Activated T-cell treated with anti-CD3 and anti-CD28 coated beads for 48 hours (primary cell): ENCODE data around the gene AQP6.
A peak's percentile ranks its signal among the peaks of the same experiment; 100 is the strongest.

ENCODE experiments used
- DNase-seq: peaks from one replicate; pipeline ENCODE4 v3.0.0-alpha.2; 2020; ENCODE audit warnings: low read depth

Gene AQP6

DNA sequence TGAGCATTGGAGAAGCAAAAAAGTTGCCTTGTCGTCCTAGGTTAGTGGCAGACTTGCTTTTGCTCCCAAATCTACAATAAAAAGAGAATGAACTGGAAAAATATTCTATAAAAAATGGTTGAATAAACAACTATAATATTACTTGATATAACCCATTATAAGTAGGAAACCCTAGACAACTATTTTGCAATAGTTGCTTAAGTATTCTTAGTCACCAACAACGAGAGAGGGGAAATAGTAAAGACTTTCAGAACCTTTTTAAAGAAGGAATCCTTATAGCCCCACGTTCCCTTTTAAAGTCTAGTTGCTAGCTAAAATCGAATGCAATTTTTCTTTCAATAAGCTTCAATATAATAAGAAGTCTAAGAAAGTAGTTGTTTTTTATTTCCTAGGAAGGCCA, 17.5 kb downstream of the AQP6 start:
- DNase-seq = no peak

DNA sequence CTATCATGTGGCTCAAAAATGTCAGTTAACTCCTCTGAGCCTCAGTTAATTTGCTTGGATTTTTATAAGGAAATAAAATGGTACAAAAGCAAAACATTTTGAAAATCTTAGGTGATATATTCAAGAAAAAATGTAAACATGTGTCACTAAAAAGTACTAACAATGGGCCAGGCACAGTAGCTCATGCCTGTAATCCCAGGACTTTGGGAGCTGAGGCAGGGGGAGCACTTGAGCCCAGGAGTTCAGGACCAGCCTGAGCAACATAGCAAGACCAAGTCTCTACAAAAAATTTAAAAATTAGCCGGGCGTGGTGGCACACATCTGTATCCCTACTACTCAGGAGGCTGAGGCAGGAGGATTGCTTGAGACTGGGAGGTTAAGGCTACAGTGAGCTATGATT, 25.7 kb downstream of the AQP6 start:
- DNase-seq = no peak

DNA sequence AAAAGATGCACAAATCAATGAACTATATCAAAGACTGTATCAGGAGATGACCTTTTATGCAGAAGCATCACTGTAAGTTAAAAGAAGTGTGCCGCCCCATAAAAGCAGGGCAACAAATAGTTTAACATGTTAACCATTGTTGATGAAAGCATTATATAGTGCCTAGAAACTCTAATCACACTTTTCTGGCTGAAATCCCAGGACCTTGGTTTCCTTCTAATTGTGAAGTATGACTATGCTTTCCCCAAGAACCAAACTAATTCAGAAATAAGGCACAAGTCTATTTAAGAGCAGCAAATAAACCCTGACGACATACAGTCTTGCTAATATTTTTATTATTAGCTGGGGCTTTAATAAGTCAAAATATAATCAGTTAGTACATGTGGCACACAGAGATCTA, 30.8 kb downstream of the AQP6 start:
- DNase-seq = no peak

DNA sequence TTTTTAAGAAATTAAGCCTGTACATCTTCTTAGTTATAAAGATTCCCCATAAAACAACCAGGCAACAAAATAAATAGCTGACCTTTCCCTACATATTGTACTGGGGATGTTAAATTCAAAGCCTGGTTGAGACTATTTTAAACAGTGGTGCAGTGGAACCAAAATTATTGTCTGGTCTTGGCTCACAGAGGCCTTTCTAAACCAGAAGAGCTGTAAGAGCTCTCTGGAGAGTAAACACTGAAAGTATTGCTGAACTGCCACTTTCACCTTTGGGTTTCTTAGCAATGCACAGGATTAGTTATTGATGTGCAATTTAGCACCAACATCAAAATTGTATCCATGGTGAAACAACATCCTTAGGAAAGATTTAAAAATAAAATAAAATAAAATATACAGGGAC, 31.9 kb downstream of the AQP6 start:
- DNase-seq = no peak

DNA sequence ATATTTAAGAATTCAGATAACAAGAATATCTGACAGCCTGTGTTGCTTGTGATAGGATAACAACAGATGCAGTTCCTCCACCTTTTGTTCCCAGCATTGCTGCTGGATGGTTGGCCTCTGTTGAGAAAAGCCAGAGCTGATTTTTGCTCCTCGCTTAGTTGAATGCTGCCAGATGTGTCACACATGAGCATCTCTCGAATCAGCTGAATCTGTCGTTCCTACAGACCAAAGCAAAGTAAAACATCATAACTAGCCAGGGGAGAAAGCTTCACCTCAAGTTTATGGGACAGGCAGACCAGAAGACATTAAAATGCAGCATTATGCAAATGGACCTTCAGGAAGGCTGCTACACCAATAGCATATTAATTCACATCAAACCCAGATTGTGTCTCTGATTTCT, 32.4 kb downstream of the AQP6 start:
- DNase-seq = no peak

DNA sequence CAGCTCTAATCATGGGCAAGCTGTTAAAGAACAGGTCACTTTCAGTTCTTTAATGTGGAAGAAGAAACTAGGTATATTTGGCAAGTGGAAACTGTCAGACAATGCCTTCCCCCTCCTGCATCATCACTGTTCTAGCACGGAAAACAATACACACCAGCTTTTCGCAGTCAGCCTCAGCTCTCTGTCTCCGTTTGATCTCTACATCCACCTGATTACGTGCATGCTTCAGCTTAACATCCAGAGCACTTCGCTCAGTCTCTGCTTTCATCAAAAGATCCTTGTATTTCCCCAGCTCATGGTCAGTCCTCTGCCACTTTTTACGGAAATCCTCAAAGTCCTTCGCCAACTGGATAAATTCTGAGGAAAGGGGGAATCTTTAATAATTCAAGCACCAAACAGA, 33.5 kb downstream of the AQP6 start:
- DNase-seq = no peak

DNA sequence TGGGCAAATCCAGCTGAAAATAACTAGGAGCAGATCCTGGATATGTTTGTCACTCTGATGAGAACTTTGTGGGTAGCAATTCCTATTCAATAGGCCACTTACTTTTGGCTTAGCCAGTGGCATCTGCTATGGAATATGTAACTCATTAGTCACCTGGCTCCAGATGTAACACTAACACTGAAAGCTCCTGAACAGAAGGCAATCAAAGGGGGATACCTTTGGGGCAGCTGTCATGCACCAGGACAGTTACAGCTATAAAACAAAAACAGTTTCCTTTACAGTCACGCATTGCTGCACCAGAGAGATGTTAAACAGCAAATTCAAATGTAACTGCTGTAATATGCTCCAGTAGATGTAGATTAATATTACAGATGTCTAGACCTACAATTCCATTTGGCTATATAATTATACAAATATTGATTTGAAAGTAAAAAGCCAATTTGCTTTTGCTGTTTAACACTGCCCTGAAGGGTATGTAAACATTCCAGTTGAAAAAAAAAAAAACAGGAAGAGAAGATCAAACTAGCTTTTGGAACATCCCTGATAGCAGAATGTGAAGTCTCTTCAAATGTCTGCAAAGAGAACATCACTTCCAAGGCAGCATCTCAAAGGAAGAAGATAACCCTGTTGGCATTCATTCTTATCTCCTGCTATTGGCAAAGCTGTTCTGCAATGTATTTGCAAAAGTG, 34.2 kb downstream of the AQP6 start:
- no peak for DNase-seq

DNA sequence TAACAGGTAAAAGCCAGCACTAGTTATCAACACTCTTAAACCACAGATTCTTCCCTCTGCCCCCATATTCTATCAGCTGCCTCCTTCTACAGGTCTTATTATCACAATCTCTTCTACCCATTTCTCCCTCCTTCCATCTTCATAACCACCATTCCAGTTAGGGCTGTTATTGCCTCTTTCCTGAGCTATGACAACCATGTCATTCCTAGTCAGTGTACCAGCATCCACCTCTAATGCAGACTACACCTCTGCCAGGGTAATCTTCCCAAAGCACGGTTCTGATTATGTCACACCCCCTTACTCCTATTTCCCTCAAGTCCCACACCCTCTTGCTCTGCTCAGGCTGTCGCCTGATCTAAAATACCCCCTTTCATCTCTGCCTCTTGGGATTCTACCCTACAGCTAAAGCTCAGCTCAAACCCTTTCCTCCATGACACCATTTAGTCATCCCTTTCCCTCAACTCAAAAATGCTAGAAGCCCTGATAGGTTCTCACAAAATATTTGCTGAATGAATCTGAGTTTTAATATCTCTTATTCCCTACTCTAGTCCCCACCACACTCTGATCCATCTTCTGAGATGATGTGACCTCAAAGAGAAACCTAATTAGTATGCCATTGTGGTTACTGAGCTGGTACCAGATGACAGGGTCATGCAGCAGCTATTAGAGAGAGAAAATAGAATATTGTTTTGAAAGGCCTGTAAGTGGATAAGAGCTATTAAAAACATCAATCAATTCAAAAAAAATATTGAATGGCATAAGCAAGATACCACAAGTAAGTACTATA, 40.8 kb downstream of the AQP6 start:
- no peak for DNase-seq

DNA sequence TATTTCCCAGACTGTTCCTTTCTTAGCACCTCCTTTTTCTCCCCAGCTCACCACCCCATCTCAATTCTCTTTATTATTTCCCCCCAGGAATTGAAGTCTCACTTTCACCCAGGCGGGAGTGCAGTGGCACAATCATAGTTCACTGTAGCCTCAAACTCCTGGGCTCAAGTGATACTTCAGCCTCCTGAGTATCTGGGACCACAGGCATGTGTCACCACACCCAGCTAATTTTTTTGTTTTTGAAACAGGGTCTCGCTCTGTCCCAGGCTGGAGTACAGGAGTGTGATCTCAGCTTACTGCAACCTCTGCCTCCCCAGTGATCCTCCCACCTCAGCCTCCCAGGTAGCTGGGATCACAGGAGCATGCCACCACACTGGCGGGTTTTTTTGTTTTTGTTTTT, 41.6 kb downstream of the AQP6 start:
- DNase-seq = no peak

DNA sequence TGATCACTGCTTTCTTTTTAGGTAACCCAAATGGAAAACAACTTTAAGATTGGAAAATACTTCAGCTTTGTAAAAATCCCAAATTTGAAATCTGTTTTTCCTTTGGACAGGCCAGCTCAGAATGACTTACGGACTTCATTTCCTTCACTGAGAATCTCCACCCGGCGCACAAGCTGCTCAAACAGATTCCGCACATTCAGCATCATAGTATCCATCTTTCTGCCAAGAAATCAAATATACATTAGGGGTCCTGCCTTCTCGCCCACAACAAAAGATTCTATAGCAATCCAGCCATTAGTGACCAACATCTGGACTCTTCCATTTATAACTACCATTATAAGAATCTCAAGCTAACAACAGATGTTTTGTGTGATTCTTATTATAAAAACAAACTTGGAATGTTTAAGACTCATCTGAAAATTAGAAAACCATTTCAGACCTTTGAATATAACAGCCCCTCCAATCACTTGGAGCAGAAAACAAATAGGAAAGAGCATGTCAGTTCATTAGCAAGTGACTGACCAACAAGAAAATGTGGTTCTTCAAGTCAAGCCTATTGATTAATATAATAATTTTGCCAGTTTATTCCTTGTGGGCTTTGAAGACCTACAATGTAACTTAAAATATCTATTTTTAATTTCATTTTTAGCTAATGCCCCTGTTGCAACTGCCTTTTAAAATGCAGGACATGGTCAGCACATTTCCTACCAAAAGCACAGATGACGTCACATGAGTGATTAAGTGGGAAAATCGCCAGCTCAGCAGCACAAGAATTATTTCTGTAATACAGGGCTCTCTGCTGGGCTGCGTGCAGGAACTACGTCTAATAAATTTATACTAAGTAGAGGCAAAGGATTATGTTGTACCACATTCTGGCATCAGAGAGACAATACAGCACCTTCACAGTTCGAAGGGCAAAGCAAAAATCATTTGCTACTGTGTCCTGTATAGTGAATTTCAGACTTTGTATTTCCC, 44.0 kb downstream of the AQP6 start:
- no peak for DNase-seq

DNA sequence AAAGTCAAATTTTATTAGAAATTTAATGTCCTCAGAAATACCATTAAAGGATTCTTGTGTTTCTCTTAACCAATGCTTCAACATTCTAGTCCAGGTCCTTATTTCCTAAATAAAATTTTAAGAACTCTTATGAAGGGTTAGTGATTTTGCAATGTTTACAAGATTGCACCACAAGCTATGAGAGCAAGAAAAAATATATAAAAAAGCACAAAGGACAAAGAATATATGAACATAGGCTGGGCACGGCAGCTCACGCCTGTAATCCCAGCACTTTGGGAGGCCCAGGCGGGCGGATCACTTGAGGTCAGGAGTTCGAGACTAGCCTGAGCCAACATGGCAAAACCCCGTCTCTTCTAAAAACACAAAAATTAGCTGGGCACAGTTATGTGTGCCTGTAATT, 44.9 kb downstream of the AQP6 start:
- no peak for DNase-seq

DNA sequence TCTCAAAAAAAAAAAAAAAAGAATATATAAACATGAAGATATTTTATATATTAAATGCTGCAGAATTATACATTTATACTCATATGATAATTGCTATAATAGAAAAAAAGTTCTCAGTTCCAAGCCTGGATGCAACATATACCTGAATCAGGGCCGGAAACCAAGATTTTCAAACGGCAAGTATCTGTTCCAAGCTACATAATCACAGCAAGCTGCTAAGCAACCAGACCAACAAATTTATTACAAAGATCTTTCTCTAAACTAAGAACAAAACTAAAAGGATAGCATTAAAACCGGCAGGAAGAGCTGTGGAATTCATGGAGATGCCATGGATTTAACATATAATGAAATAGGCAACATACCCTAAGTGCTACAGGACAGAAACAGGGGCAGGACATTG, 45.4 kb downstream of the AQP6 start:
- no peak for DNase-seq

DNA sequence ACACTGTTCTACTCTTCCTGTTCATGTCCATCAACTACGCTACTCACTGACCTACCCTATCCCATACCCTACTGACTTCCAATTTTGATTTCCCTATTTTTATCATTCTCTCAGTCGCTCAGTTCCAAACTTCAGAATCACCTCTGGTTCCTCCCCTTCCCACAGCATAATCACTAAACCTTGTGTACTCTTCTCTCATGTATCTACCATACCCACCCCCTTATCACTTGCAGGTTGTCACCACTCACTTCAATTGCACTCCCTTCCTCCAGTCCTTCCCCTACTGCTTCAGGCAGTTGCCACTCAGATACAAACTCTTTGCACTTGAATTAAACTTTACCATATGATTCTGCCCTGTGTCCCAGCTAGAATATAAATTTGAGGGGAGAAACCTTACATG, 46.2 kb downstream of the AQP6 start:
- no peak for DNase-seq

DNA sequence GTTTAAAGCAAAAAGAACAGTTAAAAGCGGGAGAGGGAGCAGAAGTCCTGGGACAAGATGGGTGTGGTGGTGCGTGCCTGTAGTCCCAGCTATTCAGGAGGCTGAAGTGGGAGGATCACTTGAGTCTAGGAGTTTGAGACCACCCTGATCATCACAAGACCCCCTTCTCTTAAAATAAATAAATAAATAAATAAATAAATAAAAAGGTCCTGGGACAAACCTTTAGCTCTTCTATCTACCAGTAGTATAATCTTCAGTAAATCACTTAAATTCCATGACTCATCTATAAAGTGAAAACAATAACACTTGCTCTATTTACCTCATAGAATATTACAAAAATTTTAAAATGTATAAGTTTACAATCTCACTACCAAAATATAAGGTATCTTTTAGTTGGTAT, 46.8 kb downstream of the AQP6 start:
- no peak for DNase-seq

DNA sequence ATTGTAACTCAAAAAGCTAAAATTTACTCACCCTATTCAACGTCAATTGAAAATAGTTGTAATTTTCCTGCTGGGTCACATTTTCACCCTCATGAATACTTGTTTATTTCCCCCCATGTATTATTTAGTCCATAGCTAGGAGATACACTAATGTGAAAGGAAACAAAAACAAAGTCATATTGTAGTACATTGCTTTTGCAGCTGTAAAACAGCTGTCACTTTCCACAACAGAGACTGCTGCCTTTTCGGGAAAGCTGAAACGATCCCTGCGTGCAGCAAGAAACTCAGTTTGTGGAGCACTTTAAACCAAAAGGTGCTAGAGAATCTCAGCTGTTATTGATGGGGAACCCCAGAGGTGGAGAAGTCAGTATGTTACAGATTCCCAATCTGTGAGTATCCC, 48.3 kb downstream of the AQP6 start:
- no peak for DNase-seq

DNA sequence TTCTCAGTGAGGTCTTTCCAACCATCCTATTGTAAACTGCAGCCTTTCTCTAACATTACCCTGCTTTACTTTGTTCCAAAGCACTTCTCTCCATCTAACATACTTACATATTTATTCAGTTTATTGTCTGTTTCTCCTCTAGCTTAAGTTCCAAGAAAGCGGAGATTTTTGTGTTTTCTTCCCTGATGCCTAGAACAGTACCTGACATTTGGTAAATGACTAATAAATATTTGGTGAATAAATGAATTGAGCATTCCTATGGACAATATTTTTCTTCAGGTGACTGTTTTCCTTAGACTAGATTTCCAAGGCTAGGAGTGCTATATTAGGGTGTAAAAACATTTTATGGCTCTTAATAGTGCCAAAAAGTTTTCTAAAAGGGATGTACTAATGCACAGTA, 50.2 kb downstream of the AQP6 start:
- DNase-seq = no peak

DNA sequence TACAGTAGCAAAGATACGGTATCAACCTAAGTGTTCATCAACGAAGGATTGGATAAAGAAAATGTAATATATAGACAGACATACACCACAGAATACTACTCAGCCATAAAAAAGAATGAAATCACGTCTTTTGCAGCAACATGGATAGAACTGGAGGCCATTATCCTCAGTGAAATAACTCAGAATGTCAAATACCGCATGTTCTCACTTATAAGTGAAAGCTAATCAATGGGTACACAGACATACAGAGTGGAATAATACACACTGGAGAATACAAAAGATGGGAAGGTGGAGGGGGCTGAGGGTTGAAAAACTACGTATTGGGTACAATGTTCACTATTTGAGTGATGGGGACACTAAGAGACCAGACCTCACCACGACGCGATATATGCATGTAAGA, 51.5 kb downstream of the AQP6 start:
- no peak for DNase-seq

DNA sequence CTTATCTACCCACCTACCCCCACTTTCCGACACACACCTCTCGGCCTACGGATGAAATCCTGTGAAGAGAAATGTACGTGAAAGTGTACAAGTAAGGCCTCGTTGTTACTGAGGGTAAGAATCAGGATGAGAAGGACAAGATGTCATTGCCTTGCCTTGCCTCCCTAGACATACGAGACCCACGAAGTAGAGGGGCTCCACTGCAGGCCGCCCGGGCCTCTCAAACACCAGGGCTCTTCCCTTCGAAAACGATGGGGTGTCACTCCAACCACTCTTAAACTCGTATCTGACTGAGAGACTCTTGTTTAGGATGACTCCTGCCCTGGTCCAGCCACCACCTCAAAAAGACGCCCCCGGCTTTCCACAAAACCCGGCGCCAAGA, 52.0 kb downstream of the AQP6 start:
- DNase-seq = peak; percentile 13

DNA sequence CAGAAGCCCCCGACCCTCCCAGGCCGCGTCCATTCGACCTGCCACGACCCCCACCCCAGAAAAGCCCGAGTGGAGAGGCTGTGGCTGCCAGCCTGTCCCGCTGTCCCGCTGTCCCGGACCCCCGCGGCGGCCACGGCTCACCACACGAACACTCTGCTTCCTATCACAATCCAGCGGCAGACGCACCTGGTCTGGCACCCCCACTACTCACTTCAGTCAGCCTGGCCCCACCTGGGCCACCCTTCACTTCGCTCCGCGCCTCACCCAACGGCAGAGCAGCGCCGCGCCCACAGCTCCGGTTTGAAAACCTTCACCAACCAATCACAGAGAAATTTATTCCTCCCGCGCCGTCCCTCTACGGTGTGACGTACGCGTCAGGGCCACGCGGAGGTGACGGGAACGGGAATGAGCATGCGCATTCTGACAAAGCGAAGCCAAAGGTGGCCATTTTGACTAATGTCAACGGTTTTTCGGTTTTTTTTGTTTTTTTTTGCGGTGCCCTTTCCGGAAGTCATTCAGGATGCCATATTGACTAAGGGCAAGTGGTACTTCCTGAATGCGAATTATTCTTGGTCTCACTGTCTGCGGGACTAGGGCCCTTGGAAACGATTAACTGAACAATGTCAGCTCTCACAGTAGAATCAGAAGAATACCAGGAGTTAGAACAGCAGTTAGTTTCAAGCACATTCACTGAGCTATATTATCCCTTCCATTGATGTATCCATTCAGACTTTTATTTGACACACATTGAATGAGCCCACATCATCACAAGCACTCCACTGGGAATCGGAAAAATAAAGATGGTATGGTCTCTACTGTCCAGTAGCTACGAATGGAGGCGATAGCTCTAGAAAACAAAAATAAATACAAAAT, 52.7 kb downstream of the AQP6 start, which contains the start of gene RACGAP1:
RACGAP1 (minus strand) TSS at position 308 of the 873 bp plus-strand sequence. CDS start 8,779 bp downstream, outside the sequence.
- peak; percentile 90 for DNase-seq

DNA sequence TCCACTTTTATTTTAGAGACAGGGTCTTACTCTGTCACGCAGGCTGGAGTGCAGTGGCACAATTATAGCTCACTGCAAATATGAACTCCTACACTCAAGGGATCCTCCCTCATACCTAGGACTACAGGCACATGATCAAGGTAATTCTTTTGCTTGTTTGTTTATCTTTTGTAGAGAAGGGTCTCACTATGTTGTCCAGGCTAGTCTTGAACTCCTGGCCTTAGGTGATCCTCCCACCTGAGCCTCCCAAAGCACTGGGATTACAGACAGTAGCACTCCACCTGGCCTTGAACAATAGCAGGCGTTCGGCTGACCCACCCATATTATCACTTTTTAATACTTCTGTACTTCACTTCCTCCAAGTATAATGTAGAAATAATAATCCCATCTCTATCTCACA, 53.9 kb downstream of the AQP6 start:
- DNase-seq = no peak
